ENCODE data around the gene GRPEL2.

DNA sequence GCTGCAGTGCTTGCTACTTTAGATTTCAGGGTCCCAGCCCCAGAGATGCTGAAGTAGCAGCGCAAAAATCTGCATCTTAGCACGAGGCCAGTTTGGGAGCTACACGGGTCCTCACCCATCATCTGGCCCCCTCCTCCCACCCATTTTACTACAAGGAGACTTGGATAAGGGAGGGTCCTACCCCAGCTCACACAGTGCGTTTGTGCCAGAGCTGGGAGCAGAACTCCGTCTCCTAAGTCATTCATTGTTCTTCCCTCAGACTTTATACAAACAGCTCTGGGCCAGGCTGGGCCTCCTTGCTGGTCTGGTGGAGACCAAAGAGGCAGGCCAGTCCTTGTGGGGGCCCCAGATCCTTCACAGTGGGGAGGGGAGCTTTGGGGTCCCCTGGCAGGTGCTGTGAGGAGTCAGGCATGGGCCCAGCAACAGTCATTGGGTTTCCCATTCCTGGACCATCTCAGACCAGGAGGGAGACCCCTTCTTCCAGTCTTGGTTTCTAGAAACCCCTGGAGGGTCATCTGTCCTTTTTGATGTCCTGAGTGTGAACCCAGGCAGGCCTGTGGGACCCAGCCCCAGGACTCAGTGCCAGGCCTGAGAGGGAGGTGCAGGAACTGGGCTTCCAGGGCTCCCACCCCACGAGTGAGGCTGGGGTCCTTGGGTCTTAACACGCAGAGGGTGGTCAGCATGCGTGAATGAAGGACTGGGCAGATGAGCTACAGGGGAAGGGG lies 36.1 kb downstream of the GRPEL2 start:
- TF ChIP-seq POLR2A (IDR thresholded peaks at IDR 0.05) (no peak), CTCF (IDR thresholded peaks at IDR 0.05) (no peak), POLR2AphosphoS5 (IDR thresholded peaks at IDR 0.05) (no peak)
